ENCODE measurements around the gene RHOJ. TPM values are rescaled to one million over a fixed set of nuclear protein-coding genes. Genes with fewer than 3 reads are reported as not detected.

The RHOJ gene
- total and polyA plus RNA-seq, 9 of the 15 experiments (the other 6 are each of a cell fraction or from before 2014, with no cell fraction given), result not detected

GRCh38 chr14:63300854-63301253 is 96.6 kb downstream of the RHOJ start (continued):
- TF ChIP-seq STAG1 (CRISPR knock-in tag; IDR thresholded peaks at IDR 0.05; ENCODE audit: borderline replicate concordance), result no peak
- no peak for TF ChIP-seq ETS1 (conservative IDR thresholded peaks at IDR 0.05; ENCODE audit: control insufficient read depth, low read depth, low read length)
- no peak for TF ChIP-seq SRSF7 (optimal IDR thresholded peaks at IDR 0.05; ENCODE audit: low read depth, low read length)
- TF ChIP-seq RFX7 (CRISPR knock-in tag; IDR thresholded peaks at IDR 0.05), result no peak
- TF ChIP-seq CBX1 (IDR thresholded peaks at IDR 0.05; ENCODE audit: low read depth), result no peak
- no peak for TF ChIP-seq LEF1 (IDR thresholded peaks at IDR 0.05)
- no peak for TF ChIP-seq ZC3H8 (IDR thresholded peaks at IDR 0.05)
- no peak for TF ChIP-seq ARID3A (IDR thresholded peaks at IDR 0.05; ENCODE audit: borderline replicate concordance, low read depth, low read length)

GRCh38 chr14:63301891-63302534 is 97.8 kb downstream of the RHOJ start:
- Histone ChIP-seq H3K9me3 (replicated peaks; ENCODE audit: control insufficient read depth, insufficient read depth, low read depth, low read length) (no peaks in the 10 kb centered on the region), H3K4me1 (replicated peaks in 1 of 2; ENCODE audit: control insufficient read depth in 2 of 2, insufficient read depth in 2 of 2, low read length in 2 of 2) (no peaks in the 10 kb centered on the region), H3K9me1 (ENCODE audit: control insufficient read depth, insufficient read depth, low read length) (no peaks in the 10 kb centered on the region), H2AFZ (ENCODE audit: low read depth, low read length) (no peak overlapping the region), H3K27ac (ENCODE audit: extremely low read depth, low read depth, low read length) (no peak overlapping the region), H3K36me3 (ENCODE audit: control insufficient read depth, insufficient read depth, low read length) (no peaks in the 10 kb centered on the region), H3K79me2 (ENCODE audit: control insufficient read depth, insufficient read depth, low read length) (no peaks in the 10 kb centered on the region), H3K27me3 (ENCODE audit: control insufficient read depth in 2 of 2, insufficient read depth in 2 of 2, low read length in 2 of 2) (no peaks in the 10 kb centered on the region), H4K20me1 (replicated peaks; ENCODE audit: control insufficient read depth, insufficient read depth, low read length) (no peaks in the 10 kb centered on the region), H3K4me2 (ENCODE audit: insufficient read depth, low read length) (no peak overlapping the region), H3K9ac (ENCODE audit: insufficient read depth in 1 of 2, low read depth in 2 of 2, low read length in 2 of 2) (no peak overlapping the region), H3K4me3 (no peak overlapping the region)
- FAIRE-seq, result no peak
- ChIA-PET CTCF (ENCODE audit: low intra/inter-chr PET ratio) (no interaction called here), POLR2A (no interaction called here)
- DNase-seq (ENCODE audit: extremely low read depth in 1 of 4, low spot score in 3 of 4), result no peak
- intact Hi-C loops (cut with micrococcal nuclease) (no loop called here), in situ Hi-C loops (cut with MboI) (no loop called here)
- BruUV-seq (replicated peaks), result no TSS peak
- ATAC-seq, result no peak
- 0% methylated on average over 4 of the region's 10 CpGs for WGBS (ENCODE audit: insufficient coverage, low coverage, missing lambda C conversion rate)
- TF ChIP-seq EHMT2 (IDR thresholded peaks at IDR 0.05) (no peak), NCOA2 (IDR thresholded peaks at IDR 0.05; ENCODE audit: partially characterized antibody in 2 of 2) (no peak), MCM5 (IDR thresholded peaks at IDR 0.05; ENCODE audit: low read depth) (no peak), CBX5 (IDR thresholded peaks at IDR 0.05; ENCODE audit: borderline replicate concordance, low read depth) (no peak), ZNF324 (CRISPR knock-in tag; IDR thresholded peaks at IDR 0.05) (no peak), HNRNPLL (IDR thresholded peaks at IDR 0.05; ENCODE audit: low read depth, low read length, poor library complexity, severe bottlenecking) (no peak), USF1 (CRISPR knock-in tag; IDR thresholded peaks at IDR 0.05) (no peak), ZC3H8 (IDR thresholded peaks at IDR 0.05) (no peak), ZNF780A (CRISPR knock-in tag; IDR thresholded peaks at IDR 0.05) (no peak), SREBF1 (IDR thresholded peaks at IDR 0.05; ENCODE audit: borderline replicate concordance, low read depth, low read length) (no peak), IRF2 (CRISPR knock-in tag; IDR thresholded peaks at IDR 0.05) (no peak), ZBTB7A (IDR thresholded peaks at IDR 0.05; ENCODE audit: borderline replicate concordance, control insufficient read depth, low read depth, low read length) (no peak)
